SU-DHL-6 (cell line): ENCODE data around the gene PRICKLE2.

Experiments used
- H2AFZ ChIP-seq: fragments of 200-600 bp; sonication (generic); 2 replicates; pipeline ENCODE4 v1.6.1; 2014; ENCODE audit warnings: low read depth, mild to moderate bottlenecking, moderate library complexity, mixed read lengths, antibody characterized with exemption, low read length; ENCODE audit not compliant: severe bottlenecking
- H3F3A ChIP-seq: fragments of 200-600 bp; shearing (Covaris generic); 2 replicates; pipeline ENCODE4 v1.6.0; 2016; ENCODE audit warnings: antibody characterized with exemption, mild to moderate bottlenecking; ENCODE audit not compliant: insufficient read depth
- H3K27ac ChIP-seq: fragments of 200-600 bp; sonication (generic); 2 replicates; pipeline ENCODE4 v1.5.1; 2016; ENCODE audit warnings: low read depth, mild to moderate bottlenecking, low read length, moderate library complexity, mixed read lengths
- H3K27me3 ChIP-seq: fragments of 200-600 bp; sonication (generic), shearing (Covaris generic); 2 replicates; pipeline ENCODE4 v1.6.0; 2014; ENCODE audit warnings: mild to moderate bottlenecking, low read length
- H3K36me3 ChIP-seq: fragments of 200-600 bp; sonication (generic); 2 replicates; pipeline ENCODE4 v1.6.1; 2014; ENCODE audit warnings: mild to moderate bottlenecking, low read length, mixed read lengths
- H3K4me2 ChIP-seq: fragments of 300-600, 200-600 bp; shearing (Covaris generic), sonication (generic); 2 replicates; pipeline ENCODE4 v1.6.0; 2014; ENCODE audit warnings: low read length, low read depth, mild to moderate bottlenecking; ENCODE audit not compliant: poor library complexity, severe bottlenecking
- H3K4me3 ChIP-seq: fragments of 200-600 bp; sonication (generic); 2 replicates; pipeline ENCODE4 v1.5.1; 2014; ENCODE audit warnings: antibody characterized with exemption, low read length, mild to moderate bottlenecking, mixed read lengths; ENCODE audit not compliant: insufficient read depth, poor library complexity, severe bottlenecking
- H3K79me2 ChIP-seq: fragments of 200-600 bp; sonication (generic); 2 replicates; pipeline ENCODE4 v1.6.1; 2014; ENCODE audit warnings: mild to moderate bottlenecking, low read length, moderate library complexity; ENCODE audit not compliant: insufficient read depth
- H3K9ac ChIP-seq: fragments of 200-600 bp; sonication (generic); 2 replicates; pipeline ENCODE4 v1.7.0; 2014; ENCODE audit warnings: mild to moderate bottlenecking, low read length
- H3K9me2 ChIP-seq: fragments of 200-600 bp; sonication (generic); replicated peaks from 2 replicates; pipeline ENCODE4 v1.6.1; 2014; ENCODE audit warnings: low read length; ENCODE audit not compliant: insufficient read depth
- H3K9me3 ChIP-seq: fragments of 200-600 bp; sonication (generic); 2 replicates; pipeline ENCODE4 v1.6.1; 2014; ENCODE audit warnings: low read length, mixed read lengths; ENCODE audit not compliant: insufficient read depth
- H4K20me1 ChIP-seq: fragments of 200-600 bp; sonication (generic); 2 replicates; pipeline ENCODE4 v1.6.1; 2014; ENCODE audit warnings: low read depth, mild to moderate bottlenecking, antibody characterized with exemption, low read length, moderate library complexity, mixed read lengths
- EZH2phosphoT487 ChIP-seq: fragments of 200-600 bp; sonication (generic), shearing (Covaris generic); conservative IDR thresholded peaks from 2 replicates; pipeline ENCODE4 v1.6.1; 2018; ENCODE audit warnings: mild to moderate bottlenecking, antibody characterized with exemption, low read length, moderate library complexity, mixed read lengths
- TF ChIP-seq, protein P1 (sequence below): fragments of 200-600 bp; sonication (generic); IDR thresholded peaks from one replicate; pipeline ENCODE4 v1.5.1; 2017; ENCODE audit warnings: antibody characterized with exemption, mild to moderate bottlenecking, low read length, moderate library complexity; ENCODE audit not compliant: insufficient read depth, poor library complexity, severe bottlenecking

PRICKLE2 gene

DNA sequence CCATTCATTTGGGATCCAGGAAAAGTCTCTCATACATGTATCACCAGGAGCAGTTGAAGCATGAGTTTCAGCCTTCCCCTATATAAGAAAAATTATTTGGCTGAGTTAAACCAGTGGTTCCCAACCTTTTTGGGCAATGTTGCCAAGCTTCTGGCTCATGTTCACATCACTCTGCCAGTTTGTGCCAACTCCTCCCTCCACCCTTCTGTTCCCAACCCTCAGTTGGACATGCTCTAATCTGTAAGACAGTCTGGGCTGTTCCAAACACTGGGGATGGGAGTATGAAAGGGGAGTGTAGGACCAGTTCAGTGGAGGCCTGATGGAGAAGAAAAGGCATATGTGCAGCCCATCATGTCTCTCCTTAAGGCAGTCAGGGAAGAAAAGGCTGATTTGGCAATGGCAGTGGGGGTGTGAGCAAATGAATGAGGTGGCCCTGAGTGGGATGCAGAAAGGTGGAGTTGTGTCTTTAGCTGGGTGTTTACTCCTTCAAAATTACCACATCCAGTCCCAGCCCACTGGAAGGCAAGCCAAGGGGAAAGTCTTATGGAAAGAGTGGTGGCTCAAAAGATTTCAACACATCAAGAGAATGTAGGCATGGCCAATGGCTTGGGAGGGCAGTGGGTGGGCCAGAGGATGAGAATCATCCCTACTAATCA, 32.0 kb upstream of the PRICKLE2 start:
- H3K9ac ChIP-seq, result no peak overlapping the region
- no peaks in the 10 kb centered on the region for H4K20me1 ChIP-seq
- no peak overlapping the region for H3K4me3 ChIP-seq
- no peaks in the 10 kb centered on the region for H3F3A ChIP-seq
- H3K9me2 ChIP-seq, result no peaks in the 10 kb centered on the region
- H3K36me3 ChIP-seq, result no peaks in the 10 kb centered on the region
- H3K27me3 ChIP-seq, result no peaks in the 10 kb centered on the region
- H2AFZ ChIP-seq, result no peak overlapping the region
- no peak overlapping the region for H3K27ac ChIP-seq
- TF ChIP-seq, protein P1, sequence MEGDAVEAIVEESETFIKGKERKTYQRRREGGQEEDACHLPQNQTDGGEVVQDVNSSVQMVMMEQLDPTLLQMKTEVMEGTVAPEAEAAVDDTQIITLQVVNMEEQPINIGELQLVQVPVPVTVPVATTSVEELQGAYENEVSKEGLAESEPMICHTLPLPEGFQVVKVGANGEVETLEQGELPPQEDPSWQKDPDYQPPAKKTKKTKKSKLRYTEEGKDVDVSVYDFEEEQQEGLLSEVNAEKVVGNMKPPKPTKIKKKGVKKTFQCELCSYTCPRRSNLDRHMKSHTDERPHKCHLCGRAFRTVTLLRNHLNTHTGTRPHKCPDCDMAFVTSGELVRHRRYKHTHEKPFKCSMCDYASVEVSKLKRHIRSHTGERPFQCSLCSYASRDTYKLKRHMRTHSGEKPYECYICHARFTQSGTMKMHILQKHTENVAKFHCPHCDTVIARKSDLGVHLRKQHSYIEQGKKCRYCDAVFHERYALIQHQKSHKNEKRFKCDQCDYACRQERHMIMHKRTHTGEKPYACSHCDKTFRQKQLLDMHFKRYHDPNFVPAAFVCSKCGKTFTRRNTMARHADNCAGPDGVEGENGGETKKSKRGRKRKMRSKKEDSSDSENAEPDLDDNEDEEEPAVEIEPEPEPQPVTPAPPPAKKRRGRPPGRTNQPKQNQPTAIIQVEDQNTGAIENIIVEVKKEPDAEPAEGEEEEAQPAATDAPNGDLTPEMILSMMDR, result no peak
- TF ChIP-seq EZH2phosphoT487, result no peak
- no peaks in the 10 kb centered on the region for H3K79me2 ChIP-seq
- H3K4me2 ChIP-seq, result no peak overlapping the region
- H3K9me3 ChIP-seq, result no peaks in the 10 kb centered on the region

DNA sequence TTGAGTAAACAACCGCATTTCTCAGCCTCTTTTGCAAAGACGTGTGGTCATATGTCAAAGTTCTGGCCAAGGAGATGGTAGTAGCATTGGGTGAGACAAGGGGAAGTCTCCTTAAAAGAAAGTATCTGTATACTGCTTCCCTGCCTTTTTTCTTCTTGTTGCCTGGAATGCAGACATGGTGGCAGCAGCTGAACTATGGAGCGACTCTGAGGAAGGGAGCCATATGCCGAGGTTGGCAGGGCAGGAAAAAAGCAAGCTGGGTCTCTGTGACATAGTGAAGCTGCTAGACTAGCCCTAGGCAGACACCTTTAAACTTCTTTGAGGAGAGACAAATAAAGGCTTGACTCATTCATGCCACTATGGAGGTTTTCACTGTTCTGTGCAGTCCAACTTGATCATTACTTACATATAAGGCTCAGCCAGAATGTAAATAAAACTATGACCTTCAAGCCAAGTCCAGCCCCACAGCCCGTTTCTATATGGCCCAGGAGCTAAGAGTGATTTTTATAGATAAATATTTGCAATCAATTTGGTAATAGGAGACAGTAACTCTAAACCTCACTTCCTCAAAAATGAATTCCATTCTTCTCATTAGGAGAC, 30.6 kb upstream of the PRICKLE2 start:
- Histone ChIP-seq H3K79me2 (no peaks in the 10 kb centered on the region), H2AFZ (no peak overlapping the region), H3K9ac (no peak overlapping the region), H3K9me2 (no peaks in the 10 kb centered on the region), H3K27ac (no peak overlapping the region), H3F3A (no peaks in the 10 kb centered on the region), H4K20me1 (no peaks in the 10 kb centered on the region), H3K4me3 (no peak overlapping the region), H3K36me3 (no peaks in the 10 kb centered on the region), H3K27me3 (no peaks in the 10 kb centered on the region), H3K9me3 (no peaks in the 10 kb centered on the region), H3K4me2 (no peak overlapping the region)
- TF ChIP-seq, protein P1, result no peak

DNA sequence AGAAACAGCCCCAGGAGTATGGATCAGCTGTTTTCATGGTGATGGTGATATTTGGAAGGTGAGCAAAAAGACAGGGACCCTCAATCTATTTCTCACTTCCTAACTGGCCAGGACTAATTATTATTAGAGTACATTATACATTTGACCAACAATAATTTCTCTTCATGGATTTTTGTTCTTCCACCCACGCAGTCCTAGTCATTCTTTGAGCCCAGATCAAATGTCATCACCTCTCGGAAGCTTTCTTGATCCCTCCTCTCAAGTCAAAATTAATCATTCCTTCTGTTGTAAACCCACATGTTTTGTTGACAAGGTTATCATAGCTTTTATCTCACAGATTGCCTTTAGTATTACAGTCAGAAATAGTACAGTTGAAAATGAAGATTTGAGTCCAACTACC, 29.2 kb upstream of the PRICKLE2 start:
- H3K27ac ChIP-seq, result no peak overlapping the region
- no peaks in the 10 kb centered on the region for H3K9me2 ChIP-seq
- no peaks in the 10 kb centered on the region for H3K27me3 ChIP-seq
- TF ChIP-seq, protein P1, result no peak
- no peak for TF ChIP-seq EZH2phosphoT487
- no peak overlapping the region for H3K4me2 ChIP-seq
- no peaks in the 10 kb centered on the region for H3K79me2 ChIP-seq
- H3K9ac ChIP-seq, result no peak overlapping the region
- no peaks in the 10 kb centered on the region for H3K36me3 ChIP-seq
- no peaks in the 10 kb centered on the region for H3K9me3 ChIP-seq
- H3F3A ChIP-seq, result no peaks in the 10 kb centered on the region
- H3K4me3 ChIP-seq, result no peak overlapping the region
- H4K20me1 ChIP-seq, result no peaks in the 10 kb centered on the region
- no peak overlapping the region for H2AFZ ChIP-seq
